SU-DHL-6 (cell line): ENCODE data around the gene RRP12.

Source experiments
- H2AFZ ChIP-seq: fragments of 200-600 bp; sonication (generic); 2 replicates; pipeline ENCODE4 v1.6.1; 2014; ENCODE audit warnings: low read depth, mild to moderate bottlenecking, moderate library complexity, mixed read lengths, antibody characterized with exemption, low read length; ENCODE audit not compliant: severe bottlenecking
- H3F3A ChIP-seq: fragments of 200-600 bp; shearing (Covaris generic); 2 replicates; pipeline ENCODE4 v1.6.0; 2016; ENCODE audit warnings: antibody characterized with exemption, mild to moderate bottlenecking; ENCODE audit not compliant: insufficient read depth
- H3K27ac ChIP-seq: fragments of 200-600 bp; sonication (generic); 2 replicates; pipeline ENCODE4 v1.5.1; 2016; ENCODE audit warnings: low read depth, mild to moderate bottlenecking, low read length, moderate library complexity, mixed read lengths
- H3K27me3 ChIP-seq: fragments of 200-600 bp; sonication (generic), shearing (Covaris generic); 2 replicates; pipeline ENCODE4 v1.6.0; 2014; ENCODE audit warnings: mild to moderate bottlenecking, low read length
- H3K36me3 ChIP-seq: fragments of 200-600 bp; sonication (generic); 2 replicates; pipeline ENCODE4 v1.6.1; 2014; ENCODE audit warnings: mild to moderate bottlenecking, low read length, mixed read lengths
- H3K4me2 ChIP-seq: fragments of 300-600, 200-600 bp; shearing (Covaris generic), sonication (generic); 2 replicates; pipeline ENCODE4 v1.6.0; 2014; ENCODE audit warnings: low read length, low read depth, mild to moderate bottlenecking; ENCODE audit not compliant: poor library complexity, severe bottlenecking
- H3K4me3 ChIP-seq: fragments of 200-600 bp; sonication (generic); 2 replicates; pipeline ENCODE4 v1.5.1; 2014; ENCODE audit warnings: antibody characterized with exemption, low read length, mild to moderate bottlenecking, mixed read lengths; ENCODE audit not compliant: insufficient read depth, poor library complexity, severe bottlenecking
- H3K79me2 ChIP-seq: fragments of 200-600 bp; sonication (generic); 2 replicates; pipeline ENCODE4 v1.6.1; 2014; ENCODE audit warnings: mild to moderate bottlenecking, low read length, moderate library complexity; ENCODE audit not compliant: insufficient read depth
- H3K9ac ChIP-seq: fragments of 200-600 bp; sonication (generic); 2 replicates; pipeline ENCODE4 v1.7.0; 2014; ENCODE audit warnings: mild to moderate bottlenecking, low read length
- H3K9me2 ChIP-seq: fragments of 200-600 bp; sonication (generic); replicated peaks from 2 replicates; pipeline ENCODE4 v1.6.1; 2014; ENCODE audit warnings: low read length; ENCODE audit not compliant: insufficient read depth
- H3K9me3 ChIP-seq: fragments of 200-600 bp; sonication (generic); 2 replicates; pipeline ENCODE4 v1.6.1; 2014; ENCODE audit warnings: low read length, mixed read lengths; ENCODE audit not compliant: insufficient read depth
- H4K20me1 ChIP-seq: fragments of 200-600 bp; sonication (generic); 2 replicates; pipeline ENCODE4 v1.6.1; 2014; ENCODE audit warnings: low read depth, mild to moderate bottlenecking, antibody characterized with exemption, low read length, moderate library complexity, mixed read lengths
- EZH2phosphoT487 ChIP-seq: fragments of 200-600 bp; sonication (generic), shearing (Covaris generic); conservative IDR thresholded peaks from 2 replicates; pipeline ENCODE4 v1.6.1; 2018; ENCODE audit warnings: mild to moderate bottlenecking, antibody characterized with exemption, low read length, moderate library complexity, mixed read lengths
- TF ChIP-seq, protein P1 (sequence below): fragments of 200-600 bp; sonication (generic); IDR thresholded peaks from one replicate; pipeline ENCODE4 v1.5.1; 2017; ENCODE audit warnings: antibody characterized with exemption, mild to moderate bottlenecking, low read length, moderate library complexity; ENCODE audit not compliant: insufficient read depth, poor library complexity, severe bottlenecking

RRP12 gene

DNA sequence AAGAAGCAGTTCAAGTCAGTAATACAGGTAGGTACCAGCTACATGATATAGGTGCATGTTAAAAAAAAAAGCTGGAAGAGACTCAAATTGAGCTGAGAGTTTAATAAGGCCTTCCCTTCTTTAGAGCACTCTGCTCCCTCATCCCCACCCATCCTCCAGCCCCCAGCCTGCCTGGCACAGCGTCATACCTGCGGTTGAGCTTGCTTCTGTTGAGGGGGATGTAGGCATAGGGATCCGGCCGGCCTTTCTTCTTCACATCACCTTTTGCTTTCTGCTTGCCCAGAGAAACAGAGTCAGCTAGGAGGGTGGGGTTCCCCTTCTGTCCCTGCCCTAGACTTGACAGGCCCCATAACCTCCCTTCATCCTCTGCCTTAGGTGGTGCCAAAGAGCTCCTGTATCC lies 42.8 kb downstream of the RRP12 start:
- no peaks in the 10 kb centered on the region for H3K9me2 ChIP-seq
- no peak overlapping the region for H3K4me3 ChIP-seq
- H3K9ac ChIP-seq, result no peak overlapping the region
- H2AFZ ChIP-seq, result no peak overlapping the region
- no peak overlapping the region for H3K4me2 ChIP-seq
- TF ChIP-seq, protein P1, sequence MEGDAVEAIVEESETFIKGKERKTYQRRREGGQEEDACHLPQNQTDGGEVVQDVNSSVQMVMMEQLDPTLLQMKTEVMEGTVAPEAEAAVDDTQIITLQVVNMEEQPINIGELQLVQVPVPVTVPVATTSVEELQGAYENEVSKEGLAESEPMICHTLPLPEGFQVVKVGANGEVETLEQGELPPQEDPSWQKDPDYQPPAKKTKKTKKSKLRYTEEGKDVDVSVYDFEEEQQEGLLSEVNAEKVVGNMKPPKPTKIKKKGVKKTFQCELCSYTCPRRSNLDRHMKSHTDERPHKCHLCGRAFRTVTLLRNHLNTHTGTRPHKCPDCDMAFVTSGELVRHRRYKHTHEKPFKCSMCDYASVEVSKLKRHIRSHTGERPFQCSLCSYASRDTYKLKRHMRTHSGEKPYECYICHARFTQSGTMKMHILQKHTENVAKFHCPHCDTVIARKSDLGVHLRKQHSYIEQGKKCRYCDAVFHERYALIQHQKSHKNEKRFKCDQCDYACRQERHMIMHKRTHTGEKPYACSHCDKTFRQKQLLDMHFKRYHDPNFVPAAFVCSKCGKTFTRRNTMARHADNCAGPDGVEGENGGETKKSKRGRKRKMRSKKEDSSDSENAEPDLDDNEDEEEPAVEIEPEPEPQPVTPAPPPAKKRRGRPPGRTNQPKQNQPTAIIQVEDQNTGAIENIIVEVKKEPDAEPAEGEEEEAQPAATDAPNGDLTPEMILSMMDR, result no peak
- no peaks in the 10 kb centered on the region for H3K79me2 ChIP-seq
- no peaks in the 10 kb centered on the region for H3K9me3 ChIP-seq
- H3K36me3 ChIP-seq, result no peaks in the 10 kb centered on the region
- H3K27me3 ChIP-seq, result no peaks in the 10 kb centered on the region
- no peaks in the 10 kb centered on the region for H4K20me1 ChIP-seq
- no peaks in the 10 kb centered on the region for H3F3A ChIP-seq
- no peak overlapping the region for H3K27ac ChIP-seq

- no peaks in the 10 kb centered on the region for H3K36me3 ChIP-seq
- no peak overlapping the region for H3K9ac ChIP-seq
- no peaks in the 10 kb centered on the region for H3K27me3 ChIP-seq
- no peaks in the 10 kb centered on the region for H3F3A ChIP-seq
- H3K79me2 ChIP-seq, result no peaks in the 10 kb centered on the region
- H3K9me2 ChIP-seq, result no peaks in the 10 kb centered on the region
- H3K9me3 ChIP-seq, result no peaks in the 10 kb centered on the region
- H4K20me1 ChIP-seq, result no peaks in the 10 kb centered on the region
- no peak overlapping the region for H3K27ac ChIP-seq
- H3K4me3 ChIP-seq, result no peak overlapping the region
- TF ChIP-seq, protein P1, result no peak
- TF ChIP-seq EZH2phosphoT487, result no peak
- H2AFZ ChIP-seq, result no peak overlapping the region
- H3K4me2 ChIP-seq, result no peak overlapping the region
Measured at GRCh38 chr10:97356918-97357317, 44.2 kb downstream of the RRP12 start.

DNA sequence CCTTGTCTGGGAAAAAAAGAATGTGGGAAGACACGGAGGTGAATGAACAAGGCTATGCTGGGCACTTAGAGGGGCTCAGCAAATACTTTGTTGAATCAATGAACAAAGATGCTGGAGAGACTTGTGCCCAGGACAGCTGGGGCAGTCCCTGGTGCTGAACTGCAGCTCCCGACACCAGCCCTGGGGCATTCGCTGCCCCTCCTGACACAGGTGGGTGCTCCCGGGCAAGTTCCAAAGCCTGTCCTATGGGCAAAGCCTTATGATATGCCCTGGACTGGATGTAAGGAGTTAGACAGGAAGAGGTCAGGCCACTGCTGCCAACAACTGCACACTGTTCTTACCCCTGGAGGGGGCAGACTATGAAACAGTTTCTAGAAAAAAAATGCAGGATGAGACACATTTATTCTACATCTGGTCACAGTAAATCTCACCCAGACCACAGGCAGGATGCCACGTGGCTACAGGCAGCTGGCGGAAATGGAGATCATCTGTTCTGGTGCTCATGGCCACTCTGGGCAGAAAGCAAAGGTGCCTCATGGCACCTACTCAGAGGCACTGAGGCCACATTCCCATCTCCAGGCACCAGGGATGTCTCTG lies 44.7 kb downstream of the RRP12 start:
- Histone ChIP-seq H4K20me1 (no peaks in the 10 kb centered on the region), H3K79me2 (no peaks in the 10 kb centered on the region), H3K4me2 (no peak overlapping the region), H3K27ac (no peak overlapping the region), H3K4me3 (no peak overlapping the region), H3K27me3 (no peaks in the 10 kb centered on the region), H3K9ac (no peak overlapping the region), H2AFZ (no peak overlapping the region), H3K9me3 (no peaks in the 10 kb centered on the region), H3F3A (no peaks in the 10 kb centered on the region), H3K9me2 (no peaks in the 10 kb centered on the region), H3K36me3 (no peaks in the 10 kb centered on the region)
- no peak for TF ChIP-seq EZH2phosphoT487
- TF ChIP-seq, protein P1, result no peak
